Posterior vena cava (tissue), 2 donors: Measurements from ENCODE around the gene SLC12A4. TPM values are rescaled to one million over a fixed set of nuclear protein-coding genes. Genes with fewer than 3 reads are reported as not detected.
"Not testable (repeated sequence)": the region's sequence is repeated elsewhere in the genome, so short reads cannot be mapped to it uniquely, and the experiment has no call there.

Source experiments
- DNase-seq: peaks from one replicate; pipeline ENCODE4 v3.0.0-alpha.2; 2020; ENCODE audit warnings: low spot score
- intact Hi-C, 2 donors: fragments of 100-400 bp; cut with DNase I; formaldehyde crosslinking; loops; one replicate each; pipeline versions ENCODE4 v1.14.1 to v1.14.2; 2022 to 2023
- total RNA-seq, 2 donors: library from RNA; stranded (reverse); fragmentation: NEBNext Ultra II Directional; extraction: Animal tissue kit (Norgen Biotek cat#: 25700); gene quantifications; one replicate each; pipeline ENCODE4 v1.2.1, GENCODE V29; 2021
- donor health status: DM: yes; HTN: yes; CAD: no.
- donor health status: DM: yes; HTN: yes; CAD: no.

The SLC12A4 gene
- total RNA-seq, 2 donors from 2014 or later, result 82.6 to 90.1 TPM

- DNase-seq, result no peak
- intact Hi-C loops, result no loop called here
Observed at GRCh38 chr16:67945392-67945933, 23.0 kb downstream of the SLC12A4 start.

GRCh38 chr16:67944690-67945391 is 23.6 kb downstream of the SLC12A4 start:
- intact Hi-C loops, result no loop called here
- DNase-seq, result no peak

GRCh38 chr16:67943619-67944504 is 24.6 kb downstream of the SLC12A4 start, which contains the start of gene LCAT:
Gene LCAT (minus strand): TSS chr16:67944120. CDS start chr16:67944101, 19 bp downstream.
- DNase-seq, result peak; percentile 92
- intact Hi-C loops, result no loop called here

- intact Hi-C loops, result no loop called here
- no peak for DNase-seq
Observed at GRCh38 chr16:67943256-67943618, 25.2 kb downstream of the SLC12A4 start.

- no peak for DNase-seq
- intact Hi-C loops, result no loop called here
Observed at GRCh38 chr16:67942510-67943255, 25.8 kb downstream of the SLC12A4 start.

- no peak for DNase-seq
- intact Hi-C loops, result no loop called here
Observed at GRCh38 chr16:67942200-67942509, 26.3 kb downstream of the SLC12A4 start.

GRCh38 chr16:67941469-67942199 is 26.8 kb downstream of the SLC12A4 start:
- intact Hi-C loops, result no loop called here
- DNase-seq, result no peak

- no peak for DNase-seq
- intact Hi-C loops, result no loop called here
Observed at GRCh38 chr16:67940446-67941089, 27.9 kb downstream of the SLC12A4 start.

GRCh38 chr16:67939507-67940445 is 28.7 kb downstream of the SLC12A4 start:
- intact Hi-C loops, result no loop called here
- no peak for DNase-seq

- intact Hi-C loops, DNase-seq: not testable (repeated sequence)
Observed at GRCh38 chr16:67937713-67938112, 30.7 kb downstream of the SLC12A4 start.

- intact Hi-C loops, result no loop called here
- DNase-seq, result no peak
Observed at GRCh38 chr16:67936880-67937605, 31.4 kb downstream of the SLC12A4 start.

GRCh38 chr16:67936124-67936879 is 32.1 kb downstream of the SLC12A4 start, which contains the start of gene PSMB10:
Gene PSMB10 (minus strand): TSS chr16:67936850. CDS start chr16:67936749, 101 bp downstream.
- intact Hi-C loops, result no loop called here
- DNase-seq, result no peak

GRCh38 chr16:67935402-67936123 is 32.9 kb downstream of the SLC12A4 start:
- intact Hi-C loops, result no loop called here
- DNase-seq, result peak; percentile 97

- DNase-seq, result no peak
- intact Hi-C loops, result no loop called here
Observed at GRCh38 chr16:67935101-67935401, 33.4 kb downstream of the SLC12A4 start.

- intact Hi-C loops, result no loop called here
- DNase-seq, result no peak
Observed at GRCh38 chr16:67934306-67935100, 33.9 kb downstream of the SLC12A4 start.
